NB4 (cell line): Measurements from ENCODE around the gene HOMER2.

Source experiments
- DNase-seq: peaks from one replicate; pipeline ENCODE4 v3.0.0; 2010; ENCODE audit warnings: low read depth
- H3K4me3 ChIP-seq: one replicate; pipeline ENCODE4 v1.5.1; 2011; ENCODE audit warnings: mild to moderate bottlenecking, low read depth, low read length, moderate library complexity
- MYC ChIP-seq: IDR thresholded peaks from 2 replicates; pipeline ENCODE4 v1.6.1; 2011; ENCODE audit warnings: low read depth, low read length
- POLR2A ChIP-seq: IDR thresholded peaks from 2 replicates; pipeline ENCODE4 v1.6.1; 2011; ENCODE audit warnings: mild to moderate bottlenecking; ENCODE audit not compliant: insufficient read length; ENCODE audit errors: extremely low read depth
- TF ChIP-seq, protein P1 (sequence below): IDR thresholded peaks from one replicate; pipeline ENCODE4 v1.5.1; 2012; ENCODE audit warnings: low read depth, low read length
- TF ChIP-seq, protein P2 (sequence below): IDR thresholded peaks from 2 replicates; pipeline ENCODE4 v1.6.1; 2011; ENCODE audit warnings: low read depth, low read length

The HOMER2 gene

DNA sequence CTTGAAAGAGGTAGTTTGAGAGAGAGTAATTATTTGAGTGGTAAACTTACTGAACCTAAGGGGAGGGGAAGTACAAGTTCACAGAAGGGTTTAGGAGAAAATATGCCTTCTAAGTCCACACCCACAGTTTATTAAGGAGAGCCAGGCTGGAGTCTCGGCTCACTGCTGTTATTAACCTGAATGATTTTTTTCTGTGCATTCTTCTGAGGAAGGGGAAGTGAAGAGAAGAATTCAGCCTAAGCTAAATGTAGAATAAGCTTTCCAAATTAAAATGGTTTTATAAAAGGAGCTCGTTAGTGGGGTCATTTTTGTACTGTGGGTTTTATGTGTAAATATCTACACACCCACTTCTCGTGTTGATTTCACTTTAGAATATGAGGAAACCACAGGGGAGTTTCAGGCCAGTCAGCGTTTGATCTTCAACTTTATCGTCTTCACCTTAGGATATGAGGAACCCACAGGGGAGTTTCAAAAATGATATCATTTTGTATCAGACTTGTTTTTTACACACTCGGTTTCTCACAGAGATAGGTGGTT lies 141.6 kb downstream of the HOMER2 start:
- TF ChIP-seq MYC = peak; percentile 16; the same call in 1 of the 2 replicates
- TF ChIP-seq, protein P1, sequence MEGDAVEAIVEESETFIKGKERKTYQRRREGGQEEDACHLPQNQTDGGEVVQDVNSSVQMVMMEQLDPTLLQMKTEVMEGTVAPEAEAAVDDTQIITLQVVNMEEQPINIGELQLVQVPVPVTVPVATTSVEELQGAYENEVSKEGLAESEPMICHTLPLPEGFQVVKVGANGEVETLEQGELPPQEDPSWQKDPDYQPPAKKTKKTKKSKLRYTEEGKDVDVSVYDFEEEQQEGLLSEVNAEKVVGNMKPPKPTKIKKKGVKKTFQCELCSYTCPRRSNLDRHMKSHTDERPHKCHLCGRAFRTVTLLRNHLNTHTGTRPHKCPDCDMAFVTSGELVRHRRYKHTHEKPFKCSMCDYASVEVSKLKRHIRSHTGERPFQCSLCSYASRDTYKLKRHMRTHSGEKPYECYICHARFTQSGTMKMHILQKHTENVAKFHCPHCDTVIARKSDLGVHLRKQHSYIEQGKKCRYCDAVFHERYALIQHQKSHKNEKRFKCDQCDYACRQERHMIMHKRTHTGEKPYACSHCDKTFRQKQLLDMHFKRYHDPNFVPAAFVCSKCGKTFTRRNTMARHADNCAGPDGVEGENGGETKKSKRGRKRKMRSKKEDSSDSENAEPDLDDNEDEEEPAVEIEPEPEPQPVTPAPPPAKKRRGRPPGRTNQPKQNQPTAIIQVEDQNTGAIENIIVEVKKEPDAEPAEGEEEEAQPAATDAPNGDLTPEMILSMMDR = no peak
- DNase-seq = peak; percentile 55

DNA sequence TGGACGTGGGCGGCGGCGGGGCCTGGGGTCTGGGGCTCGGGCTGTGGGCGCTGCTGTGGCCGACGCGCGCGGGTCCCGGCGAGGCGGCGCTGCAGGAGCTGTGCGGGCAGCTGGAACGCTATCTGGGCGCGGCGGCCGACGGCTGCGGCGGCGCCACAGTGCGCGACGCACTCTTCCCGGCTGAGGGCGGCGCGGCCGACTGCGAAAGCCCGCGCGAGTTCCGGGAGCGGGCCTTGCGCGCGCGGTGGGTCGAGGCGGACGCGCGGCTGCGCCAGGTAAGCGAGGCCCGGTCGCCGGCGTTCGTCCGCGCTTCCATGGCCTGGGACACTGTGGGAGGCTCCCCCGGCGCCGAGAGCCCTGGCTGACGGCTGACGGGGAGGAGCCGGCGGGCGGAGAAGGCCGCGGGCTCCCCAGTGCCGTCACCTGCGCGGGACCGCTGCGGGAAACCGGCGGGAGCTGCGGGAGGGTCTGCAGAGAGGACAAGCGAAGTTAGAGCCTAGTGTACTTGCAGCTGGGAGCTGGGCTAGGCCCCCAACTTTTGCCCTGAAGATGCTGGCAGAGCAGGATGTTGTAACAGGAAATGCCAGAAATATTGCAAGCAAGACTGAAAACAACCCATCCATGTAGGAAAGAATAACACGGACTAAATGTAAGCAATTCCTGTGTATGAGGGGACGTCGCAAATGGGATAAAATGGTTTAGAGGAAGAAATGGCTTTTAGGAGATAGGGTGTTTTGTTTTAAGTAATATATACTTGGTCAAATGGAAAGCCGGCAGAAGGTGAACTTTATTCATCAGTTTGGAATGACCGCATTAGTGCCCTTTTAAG lies 142.2 kb downstream of the HOMER2 start:
- peak overlapping the region; percentile 81 for H3K4me3 ChIP-seq
- TF ChIP-seq POLR2A (no peak), MYC (0 out of 2 replicates have a peak, but pooled peaks have one; percentile 39)
- DNase-seq = peak; percentile 75

More for the DNA sequence above, 141.6 kb downstream of the HOMER2 start:
- peak overlapping the region; percentile 81 for H3K4me3 ChIP-seq

DNA sequence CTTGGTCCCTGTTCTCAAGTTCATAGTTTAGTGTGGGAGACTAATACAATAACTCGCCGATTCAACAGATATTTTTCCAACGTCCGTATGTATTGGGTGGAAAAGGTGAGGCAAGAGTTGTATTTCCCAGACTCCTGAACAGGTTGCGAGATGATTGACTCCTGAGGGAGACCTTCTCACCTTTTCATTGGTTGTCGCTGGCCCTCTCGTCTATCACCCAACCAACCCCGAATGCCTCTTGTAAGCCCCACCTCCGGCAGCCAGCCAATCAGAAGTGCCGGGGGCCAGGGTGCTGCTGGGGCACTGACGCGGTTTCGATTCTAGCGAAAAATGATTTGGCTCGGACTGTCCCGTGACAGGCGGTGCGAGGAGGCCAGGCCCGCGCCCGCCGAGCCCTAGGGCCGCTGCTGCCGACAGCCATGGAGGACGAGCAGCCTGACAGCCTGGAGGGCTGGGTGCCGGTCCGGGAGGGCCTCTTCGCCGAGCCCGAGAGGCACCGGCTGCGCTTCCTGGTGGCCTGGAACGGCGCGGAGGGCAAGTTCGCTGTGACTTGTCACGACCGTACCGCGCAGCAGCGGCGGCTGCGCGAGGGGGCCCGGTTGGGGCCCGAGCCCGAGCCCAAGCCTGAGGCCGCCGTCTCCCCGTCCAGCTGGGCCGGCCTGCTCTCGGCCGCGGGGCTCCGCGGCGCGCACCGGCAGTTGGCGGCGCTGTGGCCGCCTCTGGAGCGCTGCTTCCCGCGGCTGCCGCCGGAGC lies 143.0 kb downstream of the HOMER2 start, which contains the start of gene WHAMM:
WHAMM (plus strand) TSS at position 321 of the 753 bp plus-strand sequence; CDS start at position 420, 99 bp downstream.
- peak; percentile 75 for TF ChIP-seq POLR2A
- no peak for TF ChIP-seq MYC
- TF ChIP-seq, protein P2, sequence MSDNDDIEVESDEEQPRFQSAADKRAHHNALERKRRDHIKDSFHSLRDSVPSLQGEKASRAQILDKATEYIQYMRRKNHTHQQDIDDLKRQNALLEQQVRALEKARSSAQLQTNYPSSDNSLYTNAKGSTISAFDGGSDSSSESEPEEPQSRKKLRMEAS = 0 out of 2 replicates have a peak, but pooled peaks have one; percentile 18
- peak within 1 kb of the TSS; percentile 81 for H3K4me3 ChIP-seq
- peak; percentile 99 for DNase-seq

DNA sequence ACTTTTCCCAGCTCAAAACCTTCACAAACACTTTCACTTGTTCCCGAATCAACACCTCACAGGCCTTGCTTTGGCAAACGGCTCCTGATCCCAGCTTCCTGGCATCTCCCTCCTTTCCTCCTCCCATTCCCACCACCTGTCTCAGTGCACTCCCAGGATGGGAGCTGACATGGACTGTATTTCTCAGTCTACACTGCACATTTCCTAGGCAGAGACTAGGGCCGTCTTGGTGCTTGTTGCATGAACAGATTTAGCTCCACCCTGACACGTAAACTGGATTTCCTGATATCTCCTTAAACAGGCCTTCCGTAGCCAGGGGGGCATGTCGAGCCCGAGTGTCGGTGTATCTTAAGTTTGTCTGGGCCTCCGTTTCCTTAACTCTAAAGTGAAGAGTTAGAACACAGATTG lies 143.9 kb downstream of the HOMER2 start:
- TF ChIP-seq, protein P2 = no peak
- TF ChIP-seq POLR2A = no peak
- TF ChIP-seq MYC = no peak
- TF ChIP-seq, protein P1 = no peak
- H3K4me3 ChIP-seq = no peak overlapping the region
- no peak for DNase-seq

DNA sequence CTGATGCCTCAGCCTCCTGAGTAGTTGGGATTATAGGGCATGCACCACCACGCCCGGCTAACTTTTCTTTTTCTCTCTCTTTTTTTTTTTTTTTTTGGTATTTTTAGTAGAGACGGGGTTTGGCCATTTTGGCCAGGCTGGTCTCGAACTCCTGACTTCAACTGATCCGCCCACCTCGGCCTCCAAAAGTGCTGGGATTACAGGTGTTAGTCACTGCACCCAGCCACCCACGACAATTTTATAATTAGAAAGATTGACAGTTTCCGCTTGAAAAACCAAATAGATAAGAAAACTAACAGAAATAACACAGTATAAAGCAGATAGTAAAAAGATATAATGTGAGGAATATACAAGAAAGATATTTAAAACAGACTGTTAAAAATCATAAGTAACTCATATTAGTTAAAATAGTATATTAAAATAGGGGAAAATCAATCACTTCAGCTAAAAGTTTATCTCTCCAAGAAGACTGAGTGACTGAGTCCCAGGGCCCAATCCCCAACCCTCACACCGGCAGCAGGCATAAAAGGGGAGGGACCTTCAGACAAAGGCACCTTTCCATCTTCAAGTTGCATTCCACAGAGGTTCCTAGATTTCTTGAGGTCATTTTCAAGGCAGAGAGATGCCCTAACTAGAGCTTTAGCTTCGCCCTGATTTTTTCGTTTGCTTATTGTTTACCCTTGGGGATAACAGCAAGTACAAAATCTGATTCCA lies 144.4 kb downstream of the HOMER2 start:
- no peak for DNase-seq
- H3K4me3 ChIP-seq = no peak overlapping the region
- no peak for TF ChIP-seq POLR2A
- TF ChIP-seq, protein P1 = no peak
- no peak for TF ChIP-seq MYC
- TF ChIP-seq, protein P2 = no peak

DNA sequence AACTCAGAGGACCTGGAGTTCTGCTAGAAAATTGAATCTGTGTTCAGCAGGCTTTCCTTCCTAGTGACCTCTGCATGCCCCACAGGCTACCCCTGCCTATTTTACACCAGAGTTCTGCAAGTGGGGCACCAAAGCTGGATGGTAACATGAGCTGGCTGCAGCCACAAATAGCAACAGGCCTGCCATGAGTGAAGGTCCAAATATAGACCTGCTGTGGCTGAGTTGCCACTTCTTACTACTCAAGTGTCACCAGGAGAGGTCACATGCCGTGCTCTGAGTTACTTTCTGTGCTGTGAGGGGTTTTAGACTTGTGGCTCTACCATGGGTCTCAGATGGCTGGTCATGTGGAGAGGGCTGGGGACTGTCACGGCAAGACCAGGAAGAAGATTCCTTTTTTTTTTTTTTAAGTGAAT lies 146.5 kb downstream of the HOMER2 start, which contains the start of gene FSD2:
FSD2 (minus strand) TSS at position 76 of the 413 bp plus-strand sequence. CDS start 18,679 bp downstream, outside the sequence.
- H3K4me3 ChIP-seq = no peak within 1 kb of the TSS
- DNase-seq = peak; percentile 29

More for the DNA sequence above, 146.5 kb downstream of the HOMER2 start, which contains the start of gene FSD2:
- TF ChIP-seq, protein P2 = peak; percentile 33; the same call in 1 of the 2 replicates
- TF ChIP-seq MYC = no peak; the same call in none of the 2 replicates
